ENCODE measurements around the gene TIGIT.

DNA sequence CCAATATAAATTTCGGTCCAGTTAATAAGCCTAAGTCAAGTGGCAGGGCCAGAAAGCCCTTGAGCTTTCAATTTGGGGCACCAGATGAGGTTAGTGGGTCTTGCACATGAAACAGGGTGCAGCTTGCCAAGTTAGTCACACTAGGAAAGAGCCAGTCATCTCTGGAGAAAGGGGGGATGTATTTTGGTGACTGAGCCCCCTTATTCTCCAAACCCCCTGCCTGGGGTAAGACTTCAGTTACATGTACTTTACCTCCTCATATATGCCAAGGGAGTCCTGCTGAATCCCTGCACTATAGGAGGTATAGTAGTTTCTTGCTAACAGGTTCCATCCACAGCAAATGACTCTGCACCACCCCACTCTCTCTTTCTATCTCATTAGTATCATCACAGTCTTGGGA, 62.7 kb downstream of the TIGIT start:
- TF ChIP-seq TAF1 (IDR thresholded peaks at IDR 0.05; ENCODE audit: borderline replicate concordance, low read depth, low read length): no peak
- TF ChIP-seq POLR2AphosphoS5 (IDR thresholded peaks at IDR 0.05; ENCODE audit: low read depth, low read length): no peak
